HL-60/S4 treated with retinoic acid at 250 ng/mL for 4 days and 3 days (cell line): ENCODE results near the gene TSPAN19.
"Not testable (repeated sequence)": the region's sequence is repeated elsewhere in the genome, so short reads cannot be mapped to it uniquely, and the experiment has no call there.

Source experiments
- in situ Hi-C: fragments of 300-500 bp; cut with MboI; formaldehyde crosslinking; loops from 2 replicates; pipeline ENCODE4 v1.7.0; 2022; ENCODE audit warnings: low sequenced_read_pairs

TSPAN19 gene

DNA sequence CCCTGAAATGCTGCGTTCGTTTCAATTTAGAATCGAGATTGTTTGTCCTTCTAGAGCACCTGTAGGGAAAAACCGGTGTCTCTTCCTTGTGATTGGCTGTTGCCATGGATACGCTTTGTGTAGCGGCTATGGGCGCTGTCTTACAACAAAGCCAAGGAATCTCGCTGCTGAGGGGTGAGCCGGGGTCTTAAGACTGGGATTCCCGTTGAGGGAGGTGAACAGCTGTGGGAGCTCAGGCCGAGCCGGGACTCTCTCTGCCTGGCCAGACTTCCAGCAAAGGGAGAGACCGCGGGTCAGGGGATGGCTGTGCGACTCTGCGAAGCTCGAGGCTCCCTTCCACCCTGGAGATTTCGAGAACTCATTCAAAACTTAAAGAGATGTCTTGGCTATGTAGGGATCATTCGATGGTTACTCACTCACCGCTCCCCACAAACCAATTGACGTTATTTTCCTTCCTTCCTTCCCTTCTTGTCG is at the start of gene TSPAN19, which contains the start of gene LRRIQ1:
TSS of gene TSPAN19 (minus strand) at position 44 of the 474 bp plus-strand sequence. CDS start 6,331 bp downstream, outside the sequence.
TSS of gene LRRIQ1 (plus strand) at position 118 of the 474 bp plus-strand sequence. CDS start 1,826 bp downstream, outside the sequence.
- in situ Hi-C loops, result no loop called here

GRCh38 chr12:85085066-85085465 is 49.0 kb upstream of the TSPAN19 start:
- in situ Hi-C loops, result no loop called here

- in situ Hi-C loops, result no loop called here
These were observed 40.8 kb upstream of the TSPAN19 start for GRCh38 chr12:85076688-85077430.

DNA sequence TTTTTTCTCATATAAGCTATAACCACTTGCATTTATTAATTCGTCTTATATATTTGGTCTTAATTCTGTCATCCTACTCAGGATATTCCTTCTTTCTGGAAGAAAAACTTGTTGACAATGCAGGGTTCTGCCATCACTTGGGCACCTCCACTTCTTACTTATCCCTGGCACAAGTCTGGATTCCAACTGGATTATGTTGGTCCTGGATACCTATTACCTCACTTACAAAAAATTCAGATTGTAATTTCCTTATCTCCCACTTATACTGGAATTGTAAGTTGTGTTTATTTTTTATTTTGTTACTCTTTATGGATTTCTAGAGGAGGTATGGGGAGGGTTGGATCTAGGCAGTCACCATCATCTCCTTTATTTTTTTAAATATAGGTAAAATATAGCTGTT is 36.7 kb upstream of the TSPAN19 start:
- in situ Hi-C loops, result no loop called here

DNA sequence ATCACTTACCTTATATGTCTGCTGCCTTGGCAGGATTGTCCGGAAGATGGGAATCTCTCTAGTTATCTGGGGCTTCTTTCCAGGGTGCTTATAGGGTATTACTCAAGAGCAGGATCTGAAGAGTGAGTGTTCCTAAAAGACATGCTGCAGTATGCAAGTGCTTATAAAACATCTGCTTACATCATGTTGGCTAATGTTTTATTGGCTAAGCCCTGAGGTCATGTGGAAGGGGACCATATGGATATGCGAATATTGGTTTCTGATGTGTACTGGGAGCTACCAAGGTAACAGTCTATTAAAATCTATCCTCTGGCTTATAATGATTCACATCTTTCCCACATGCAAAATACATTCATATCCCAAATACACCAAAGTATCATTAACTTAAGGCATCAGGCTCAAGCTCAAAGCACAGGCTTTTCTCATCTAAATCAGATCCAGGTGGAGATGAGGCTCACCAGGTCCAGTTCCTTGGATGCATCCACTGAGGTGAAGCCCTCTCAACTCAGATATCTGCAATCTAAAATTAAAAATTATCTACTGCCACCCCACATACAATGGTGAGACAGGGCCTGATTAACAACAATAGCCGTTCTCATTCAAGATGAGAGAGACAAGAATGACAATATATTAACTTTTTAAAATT is 29.9 kb upstream of the TSPAN19 start:
- in situ Hi-C loops, result no loop called here

GRCh38 chr12:85060916-85061315 is 24.8 kb upstream of the TSPAN19 start:
- in situ Hi-C loops, result no loop called here

- in situ Hi-C loops, result no loop called here
These were observed 23.5 kb upstream of the TSPAN19 start for GRCh38 chr12:85059594-85059993.

- in situ Hi-C loops, result no loop called here
These were observed 22.3 kb upstream of the TSPAN19 start for GRCh38 chr12:85058339-85058738.

GRCh38 chr12:85057370-85057963 is 21.4 kb upstream of the TSPAN19 start:
- in situ Hi-C loops, result no loop called here

- in situ Hi-C loops, result no loop called here
These were observed 7.8 kb upstream of the TSPAN19 start for GRCh38 chr12:85043829-85044228.

DNA sequence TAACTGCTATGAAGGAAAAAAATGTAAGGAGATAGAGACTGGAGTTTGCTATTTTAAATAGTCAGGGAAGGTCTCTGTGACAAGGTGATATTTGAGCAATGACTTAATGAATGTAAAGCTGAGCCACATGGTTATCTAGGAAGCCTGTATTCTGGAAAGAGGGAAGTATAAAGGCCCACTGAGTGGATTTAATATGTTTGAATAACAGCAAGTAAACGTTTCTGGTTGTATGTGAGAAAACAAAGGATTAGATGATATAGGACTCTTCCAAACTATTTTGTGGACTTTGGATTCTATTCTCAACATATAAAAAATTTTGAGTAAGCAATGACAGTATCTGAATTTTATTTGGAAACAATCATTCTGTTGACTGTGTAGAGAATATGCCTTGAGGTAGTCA is 5.3 kb upstream of the TSPAN19 start:
- in situ Hi-C loops, result no loop called here

GRCh38 chr12:85036733-85037132 is 656 bp upstream of the TSPAN19 start:
- in situ Hi-C loops, result no loop called here

GRCh38 chr12:85029456-85029855 is 6.6 kb downstream of the TSPAN19 start:
- in situ Hi-C loops, result no loop called here

- in situ Hi-C loops, result no loop called here
These were observed 18.0 kb downstream of the TSPAN19 start for GRCh38 chr12:85018098-85018497.

DNA sequence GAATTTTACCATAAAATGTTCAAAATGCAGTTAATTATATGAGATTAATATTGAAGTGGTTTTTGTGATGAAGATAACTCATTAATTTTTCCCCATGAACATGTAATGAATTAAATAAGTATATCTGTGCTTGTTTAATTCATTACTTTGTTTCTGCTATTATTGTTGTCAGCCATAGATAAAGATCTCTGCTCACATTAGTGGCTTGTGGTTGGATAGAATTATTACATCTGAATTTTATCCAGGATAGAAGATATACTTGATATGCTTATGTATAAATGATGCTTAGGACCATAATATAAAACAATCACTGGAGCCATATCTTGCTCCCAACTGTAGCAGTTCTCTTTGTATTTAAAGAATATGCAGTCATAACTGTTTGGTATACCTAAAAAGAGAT is 18.5 kb downstream of the TSPAN19 start:
- in situ Hi-C loops, result no loop called here

GRCh38 chr12:85017133-85017532 is 18.9 kb downstream of the TSPAN19 start:
- in situ Hi-C loops, result no loop called here

GRCh38 chr12:85016413-85016812 is 19.7 kb downstream of the TSPAN19 start:
- in situ Hi-C loops, result no loop called here

DNA sequence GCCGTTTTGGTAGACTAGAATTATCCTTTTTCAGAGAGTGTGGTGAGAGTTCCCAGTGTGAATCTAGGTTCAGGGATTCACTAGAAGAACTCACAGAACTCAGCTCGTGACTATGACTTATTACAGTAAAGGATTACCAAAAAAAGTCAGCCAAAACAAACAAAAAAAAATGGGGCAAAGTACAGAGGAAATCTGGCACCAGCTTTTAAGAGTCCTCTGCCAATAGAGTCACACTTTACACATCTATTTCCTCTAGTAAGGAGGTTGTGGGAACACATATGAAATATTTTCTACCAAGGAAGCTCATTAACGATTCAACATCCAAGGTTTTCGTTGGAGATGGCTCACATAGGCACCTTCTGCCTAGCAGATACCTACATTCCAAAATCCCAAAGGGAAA is 28.2 kb downstream of the TSPAN19 start:
- in situ Hi-C loops, result no loop called here

DNA sequence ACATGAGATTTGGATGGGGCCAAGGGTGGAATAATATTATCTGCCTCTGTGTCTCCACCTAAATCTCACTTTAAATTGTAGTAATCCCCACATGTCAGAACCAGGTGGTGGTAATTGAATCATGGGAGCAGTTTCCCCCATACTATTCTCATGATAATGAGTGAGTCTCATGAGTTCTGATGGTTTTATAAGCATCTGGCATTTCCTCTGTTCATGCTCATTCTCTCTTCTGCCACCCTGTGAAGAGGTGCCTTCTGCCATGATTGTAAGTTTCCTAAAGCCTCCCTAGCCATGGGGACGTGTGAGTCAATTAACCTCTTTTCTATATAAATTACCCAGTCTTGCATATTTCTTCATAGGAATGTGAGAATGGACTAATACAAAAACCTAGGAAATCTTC is 29.9 kb downstream of the TSPAN19 start:
- in situ Hi-C loops, result no loop called here

GRCh38 chr12:85005615-85006014 is 30.5 kb downstream of the TSPAN19 start:
- in situ Hi-C loops, result no loop called here

DNA sequence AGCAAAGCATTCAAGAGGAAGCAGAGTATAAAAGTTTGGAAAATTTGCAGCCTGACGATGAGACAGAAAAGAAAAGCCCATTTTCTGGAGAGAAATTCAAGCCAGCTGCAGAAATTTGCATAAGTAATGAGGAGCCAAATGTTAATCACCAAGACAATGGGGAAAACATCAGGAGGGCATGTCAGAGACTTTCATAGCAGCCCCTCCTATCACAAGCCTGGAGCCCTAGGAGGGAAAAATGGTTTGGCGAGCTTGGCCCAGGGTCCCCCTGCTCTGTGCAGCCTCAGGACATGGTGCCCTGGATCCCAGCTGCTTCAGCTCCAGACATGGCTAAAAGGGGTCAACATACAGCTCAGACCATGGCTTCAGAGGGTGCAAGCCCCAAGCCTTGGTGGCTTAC is 31.0 kb downstream of the TSPAN19 start:
- in situ Hi-C loops, result not testable (repeated sequence)

DNA sequence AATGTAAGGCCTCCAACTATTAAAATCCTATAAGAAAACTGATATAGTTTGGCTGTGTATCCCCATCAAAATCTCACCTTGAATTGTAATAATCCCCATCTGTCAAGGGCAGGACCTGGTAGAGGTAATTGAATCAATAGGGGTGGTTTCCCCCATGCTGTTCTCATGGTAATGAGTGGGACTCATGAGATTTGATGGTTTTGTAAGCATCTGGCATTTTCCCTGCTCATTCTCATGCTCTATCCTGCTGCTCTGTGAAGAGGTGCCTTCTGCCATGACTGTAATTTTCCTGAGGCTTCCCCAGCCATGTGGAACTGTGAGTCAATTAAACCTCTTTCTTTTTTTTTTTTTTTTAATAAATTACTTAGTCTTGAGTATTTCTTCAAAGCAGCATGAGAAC is 31.9 kb downstream of the TSPAN19 start:
- in situ Hi-C loops, result no loop called here
